ENCODE data around the gene KCNQ1. TPM values are rescaled to one million over a fixed set of nuclear protein-coding genes. Genes with fewer than 3 reads are reported as not detected.

Gene KCNQ1
- total and polyA plus RNA-seq, 9 of the 15 experiments (the other 6 are each of a cell fraction or from before 2014, with no cell fraction given), result 0.44 TPM; not detected in 8

GRCh38 chr11:2699531-2700414 lies 255.0 kb downstream of the KCNQ1 start, which contains the start of gene KCNQ1OT1 (continued):
- TF ChIP-seq, protein P1, sequence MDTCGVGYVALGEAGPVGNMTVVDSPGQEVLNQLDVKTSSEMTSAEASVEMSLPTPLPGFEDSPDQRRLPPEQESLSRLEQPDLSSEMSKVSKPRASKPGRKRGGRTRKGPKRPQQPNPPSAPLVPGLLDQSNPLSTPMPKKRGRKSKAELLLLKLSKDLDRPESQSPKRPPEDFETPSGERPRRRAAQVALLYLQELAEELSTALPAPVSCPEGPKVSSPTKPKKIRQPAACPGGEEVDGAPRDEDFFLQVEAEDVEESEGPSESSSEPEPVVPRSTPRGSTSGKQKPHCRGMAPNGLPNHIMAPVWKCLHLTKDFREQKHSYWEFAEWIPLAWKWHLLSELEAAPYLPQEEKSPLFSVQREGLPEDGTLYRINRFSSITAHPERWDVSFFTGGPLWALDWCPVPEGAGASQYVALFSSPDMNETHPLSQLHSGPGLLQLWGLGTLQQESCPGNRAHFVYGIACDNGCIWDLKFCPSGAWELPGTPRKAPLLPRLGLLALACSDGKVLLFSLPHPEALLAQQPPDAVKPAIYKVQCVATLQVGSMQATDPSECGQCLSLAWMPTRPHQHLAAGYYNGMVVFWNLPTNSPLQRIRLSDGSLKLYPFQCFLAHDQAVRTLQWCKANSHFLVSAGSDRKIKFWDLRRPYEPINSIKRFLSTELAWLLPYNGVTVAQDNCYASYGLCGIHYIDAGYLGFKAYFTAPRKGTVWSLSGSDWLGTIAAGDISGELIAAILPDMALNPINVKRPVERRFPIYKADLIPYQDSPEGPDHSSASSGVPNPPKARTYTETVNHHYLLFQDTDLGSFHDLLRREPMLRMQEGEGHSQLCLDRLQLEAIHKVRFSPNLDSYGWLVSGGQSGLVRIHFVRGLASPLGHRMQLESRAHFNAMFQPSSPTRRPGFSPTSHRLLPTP (IDR thresholded peaks at IDR 0.05; ENCODE audit: borderline replicate concordance, extremely low read depth, insufficient read length), result no peak
- no peak for TF ChIP-seq ZNF133 (CRISPR knock-in tag; IDR thresholded peaks at IDR 0.05)
- TF ChIP-seq GTF2E2 (tag; IDR thresholded peaks at IDR 0.05), result 0 out of 2 replicates have a peak, but pooled peaks have one; percentile 65
- TF ChIP-seq KDM1A (IDR thresholded peaks at IDR 0.05), result no peak
- no peak for TF ChIP-seq MEF2A (IDR thresholded peaks at IDR 0.05; ENCODE audit: control insufficient read depth, low read depth, low read length)
- peak; percentile 38 for TF ChIP-seq SMAD1 (IDR thresholded peaks at IDR 0.05; ENCODE audit: low read depth, low read length, partially characterized antibody)
- TF ChIP-seq MCM7 (IDR thresholded peaks at IDR 0.05), result no peak
- TF ChIP-seq GABPB1 (CRISPR knock-in tag; IDR thresholded peaks at IDR 0.05), result peak; percentile 78
- peak in 1 of 2 experiments; percentile 18; a peak in 1 of 4 replicates for TF ChIP-seq RAD21 (CRISPR knock-in tag; conservative IDR thresholded peaks at IDR 0.05 in 1 of 2, IDR thresholded peaks at IDR 0.05 in 1 of 2)
- no peak for TF ChIP-seq MAFF (IDR thresholded peaks at IDR 0.05; ENCODE audit: low read length)
- TF ChIP-seq RBM22 (IDR thresholded peaks at IDR 0.05; ENCODE audit: low read depth, low read length, poor library complexity, severe bottlenecking), result peak; percentile 88
- TF ChIP-seq GABPA (tag; conservative IDR thresholded peaks at IDR 0.05; ENCODE audit: low read depth), result no peak
- no peak for TF ChIP-seq FOXA3 (CRISPR knock-in tag; conservative IDR thresholded peaks at IDR 0.05 in 1 of 2, IDR thresholded peaks at IDR 0.05 in 1 of 2)
- TF ChIP-seq, protein P2, sequence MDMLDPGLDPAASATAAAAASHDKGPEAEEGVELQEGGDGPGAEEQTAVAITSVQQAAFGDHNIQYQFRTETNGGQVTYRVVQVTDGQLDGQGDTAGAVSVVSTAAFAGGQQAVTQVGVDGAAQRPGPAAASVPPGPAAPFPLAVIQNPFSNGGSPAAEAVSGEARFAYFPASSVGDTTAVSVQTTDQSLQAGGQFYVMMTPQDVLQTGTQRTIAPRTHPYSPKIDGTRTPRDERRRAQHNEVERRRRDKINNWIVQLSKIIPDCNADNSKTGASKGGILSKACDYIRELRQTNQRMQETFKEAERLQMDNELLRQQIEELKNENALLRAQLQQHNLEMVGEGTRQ (CRISPR knock-in tag; IDR thresholded peaks at IDR 0.05), result no peak
- TF ChIP-seq ZNF41 (CRISPR knock-in tag; conservative IDR thresholded peaks at IDR 0.05), result no peak
- TF ChIP-seq, protein P3, sequence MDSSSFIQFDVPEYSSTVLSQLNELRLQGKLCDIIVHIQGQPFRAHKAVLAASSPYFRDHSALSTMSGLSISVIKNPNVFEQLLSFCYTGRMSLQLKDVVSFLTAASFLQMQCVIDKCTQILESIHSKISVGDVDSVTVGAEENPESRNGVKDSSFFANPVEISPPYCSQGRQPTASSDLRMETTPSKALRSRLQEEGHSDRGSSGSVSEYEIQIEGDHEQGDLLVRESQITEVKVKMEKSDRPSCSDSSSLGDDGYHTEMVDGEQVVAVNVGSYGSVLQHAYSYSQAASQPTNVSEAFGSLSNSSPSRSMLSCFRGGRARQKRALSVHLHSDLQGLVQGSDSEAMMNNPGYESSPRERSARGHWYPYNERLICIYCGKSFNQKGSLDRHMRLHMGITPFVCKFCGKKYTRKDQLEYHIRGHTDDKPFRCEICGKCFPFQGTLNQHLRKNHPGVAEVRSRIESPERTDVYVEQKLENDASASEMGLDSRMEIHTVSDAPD (CRISPR knock-in tag; IDR thresholded peaks at IDR 0.05), result no peak
- no peak for TF ChIP-seq MYBL2 (IDR thresholded peaks at IDR 0.05; ENCODE audit: low read depth)
- TF ChIP-seq MYBL2 (CRISPR knock-in tag; IDR thresholded peaks at IDR 0.05; ENCODE audit: borderline replicate concordance), result no peak
- no peak; a peak in 1 of 4 replicates for TF ChIP-seq TEAD1 (CRISPR knock-in tag; IDR thresholded peaks at IDR 0.05)
- peak; percentile 22; the same call in 1 of the 2 replicates for TF ChIP-seq LEF1 (IDR thresholded peaks at IDR 0.05)
- TF ChIP-seq ZFP1 (CRISPR knock-in tag; IDR thresholded peaks at IDR 0.05), result no peak
- peak; percentile 95 for TF ChIP-seq ASH1L (IDR thresholded peaks at IDR 0.05; ENCODE audit: borderline replicate concordance, low read depth, partially characterized antibody)
- TF ChIP-seq FOXK2 (conservative IDR thresholded peaks at IDR 0.05 in 1 of 2, IDR thresholded peaks at IDR 0.05 in 1 of 2; ENCODE audit: low read depth in 2 of 2), result peak in 1 of 2 experiments; percentile 18; a peak in 1 of 4 replicates
